ENCODE results near the gene ENOX1. TPM values are rescaled to one million over a fixed set of nuclear protein-coding genes. Genes with fewer than 3 reads are reported as not detected.

The ENOX1 gene
- total and polyA plus RNA-seq, 2 of the 8 experiments (the other 6 are each of a cell fraction or from before 2014, with no cell fraction given): 0.23 to 0.37 TPM

- no peaks in the 10 kb centered on the region for H4K20me1 ChIP-seq (replicated peaks in 1 of 2; ENCODE audit: control insufficient read depth in 1 of 2, insufficient read depth in 2 of 2, low read length in 2 of 2)
- no peak for FAIRE-seq
- no peak overlapping the region; the same call in 1 of the 2 replicates for H3K27ac ChIP-seq (ENCODE audit: low read depth, low read length)
- TF ChIP-seq HDAC6 (IDR thresholded peaks at IDR 0.05; ENCODE audit: low read depth, low read length): no peak
- no peak for TF ChIP-seq ATF2 (IDR thresholded peaks at IDR 0.05; ENCODE audit: low read length)
- TF ChIP-seq SAP30 (IDR thresholded peaks at IDR 0.05; ENCODE audit: insufficient read depth, insufficient replicate concordance, low read length): no peak
- no peak for TF ChIP-seq TCF12 (IDR thresholded peaks at IDR 0.05; ENCODE audit: low read depth, low read length)
Observed at GRCh38 chr13:43319617-43320444, 466.9 kb downstream of the ENOX1 start.

More at GRCh38 chr13:43319617-43320444, 466.9 kb downstream of the ENOX1 start:
- Histone ChIP-seq H3K36me3 (ENCODE audit: control insufficient read depth in 2 of 4, insufficient read depth in 4 of 4, low read length in 3 of 4) (no peaks in the 10 kb centered on the region), H3K79me2 (ENCODE audit: control insufficient read depth in 1 of 2, insufficient read depth in 2 of 2, low read length in 2 of 2) (no peaks in the 10 kb centered on the region), H2BK15ac (ENCODE audit: low read length) (no peak overlapping the region), H2AFZ (ENCODE audit: low read length) (peak overlapping the region; percentile 26; the same call in 1 of the 2 replicates), H2BK12ac (ENCODE audit: low read depth, low read length) (peak overlapping the region; percentile 64), H3K18ac (ENCODE audit: extremely low read depth, low read length) (no peak overlapping the region), H2BK20ac (ENCODE audit: low read length) (peak overlapping the region; percentile 40; the same call in 1 of the 2 replicates), H3K4me1 (replicated peaks in 1 of 4; ENCODE audit: control insufficient read depth in 3 of 4, insufficient read depth in 4 of 4, low read length in 3 of 4) (peaks cover 5 to 24% (median 20%) of the 10 kb centered on the region in 4 experiments), H3K14ac (ENCODE audit: insufficient read length) (no peak overlapping the region), H2BK5ac (ENCODE audit: low read depth, low read length) (no peak overlapping the region; the same call in 1 of the 2 replicates), H2BK120ac (replicated peaks; ENCODE audit: low read depth, low read length) (peak overlapping the region; percentile 15), H3K23ac (ENCODE audit: insufficient read length) (no peak overlapping the region), H3K4me3 (ENCODE audit: extremely low read depth in 1 of 4, insufficient read depth in 2 of 4, low read depth in 3 of 4, low read length in 4 of 4) (no peak overlapping the region; a peak in 1 of 8 replicates), H3K4me2 (ENCODE audit: insufficient read depth in 1 of 2, low read depth in 2 of 2, low read length in 2 of 2) (peak overlapping the region in 1 of 2 experiments; percentile 37; a peak in 1 of 4 replicates), H3K4ac (replicated peaks; ENCODE audit: insufficient read length, low read depth, low read length) (no peak overlapping the region), H3K9ac (replicated peaks in 1 of 4; ENCODE audit: extremely low read depth in 1 of 4, low read depth in 3 of 4, low read length in 3 of 4) (no peak overlapping the region; a peak in 1 of 7 replicates), H3K79me1 (ENCODE audit: low read depth, low read length) (no peaks in the 10 kb centered on the region), H3K9me3 (ENCODE audit: insufficient read depth in 2 of 2, low read depth in 1 of 2, low read length in 1 of 2) (no peaks in the 10 kb centered on the region), H4K91ac (replicated peaks; ENCODE audit: insufficient read length, low read length) (no peak overlapping the region), H3K56ac (replicated peaks; ENCODE audit: insufficient read length, low read depth, low read length) (no peak overlapping the region), H4K8ac (ENCODE audit: extremely low read depth, insufficient read depth, low read length) (no peak overlapping the region; the same call in 1 of the 2 replicates), H2AK5ac (ENCODE audit: low read depth, low read length) (no peak overlapping the region), H3K27me3 (replicated peaks in 1 of 4; ENCODE audit: control insufficient read depth in 3 of 4, extremely low read depth in 1 of 4, insufficient read depth in 3 of 4, low read length in 3 of 4) (no peaks in the 10 kb centered on the region; a peak in 1 of 7 replicates), H4K5ac (ENCODE audit: insufficient read length, low read depth, low read length) (no peak overlapping the region), H3K23me2 (ENCODE audit: low read depth, low read length) (no peaks in the 10 kb centered on the region)
- ChIA-PET POLR2A (ENCODE audit: partially characterized antibody) (no interaction called here), CTCF (ENCODE audit: partially characterized antibody) (no interaction called here)
- DNase-seq (ENCODE audit: low read depth in 1 of 2, low spot score in 2 of 2): peak in 1 of 2 experiments; percentile 33
- WGBS, 2 experiments (ENCODE audit: extremely low coverage in 1 of 2, insufficient coverage in 1 of 2, insufficient read length in 1 of 2, insufficient replicate concordance in 2 of 2, low coverage in 1 of 2, low lambda C conversion rate in 2 of 2, missing lambda C conversion rate in 1 of 2): 60% methylated on average over 10 of the region's 10 CpGs; no CpG with 5 or more reads in 1 of the 2 experiments

All from H1 (cell line).